Endothelial cell of umbilical vein (primary cell): ENCODE measurements around the gene TECPR2. TPM values are rescaled to one million over a fixed set of nuclear protein-coding genes. Genes with fewer than 3 reads are reported as not detected.

Experiments
- BruUV-seq: library from RNA; stranded (reverse); fragments of 400-500 nt; replicated peaks from 2 replicates; lab custom pipeline; 2021; lab: Mats Ljungman, UMichigan
- CTCF ChIA-PET: fragments of 300-600, 350-600 bp; sonication (Branson Sonifier 250); formaldehyde crosslinking; loops from one replicate; lab custom pipeline; 2021; ENCODE audit warnings: antibody characterized with exemption, inconsistent platforms; lab: Charles Lee
- POLR2A ChIA-PET: fragments of 300-600, 350-600 bp; sonication (Branson Sonifier 250); formaldehyde crosslinking; loops from one replicate; lab custom pipeline; 2021; ENCODE audit warnings: antibody characterized with exemption, inconsistent platforms; lab: Charles Lee
- DNase-seq: peaks from one replicate; pipeline ENCODE4 v3.0.0-alpha.2; 2011; ENCODE audit warnings: low read depth, low spot score
- FAIRE-seq: peaks from 2 replicates; lab custom pipeline; 2011; peaks lifted over from hg19 to GRCh38; lab: Jason Lieb, UNC
- H2AFZ ChIP-seq: 2 replicates; pipeline ENCODE4 v1.6.0; 2012; ENCODE audit warnings: low read depth, low read length, control low read depth, inconsistent platforms
- H3K27ac ChIP-seq: 2 replicates; pipeline ENCODE4 v1.5.1; 2011; ENCODE audit warnings: low read depth, mild to moderate bottlenecking, control low read depth, low read length, moderate library complexity; ENCODE audit not compliant: insufficient read depth
- H3K27me3 ChIP-seq, 2 experiments: 2 replicates each; pipeline versions ENCODE4 v1.6.0 to v1.6.1; 2011; ENCODE audit warnings: low read length in 2 of 2, mixed read lengths in 1 of 2; ENCODE audit not compliant: control insufficient read depth in 2 of 2, insufficient read depth in 2 of 2
- H3K36me3 ChIP-seq, 2 experiments: 2 replicates in 1 of 2; 3 replicates in 1 of 2; pipeline ENCODE4 v1.5.1; 2011; ENCODE audit warnings: low read length in 2 of 2, mild to moderate bottlenecking in 1 of 2, moderate library complexity in 1 of 2; ENCODE audit not compliant: control insufficient read depth in 2 of 2, insufficient read depth in 2 of 2; ENCODE audit errors: extremely low read depth in 1 of 2
- H3K4me1 ChIP-seq: 3 replicates; pipeline ENCODE4 v1.5.1; 2011; ENCODE audit warnings: mild to moderate bottlenecking, low read length; ENCODE audit not compliant: control insufficient read depth, insufficient read depth; ENCODE audit errors: extremely low read depth
- H3K4me2 ChIP-seq: 2 replicates; pipeline ENCODE4 v1.6.1; 2011; ENCODE audit warnings: low read length, control low read depth, mixed read lengths; ENCODE audit not compliant: insufficient read depth
- H3K4me3 ChIP-seq, 3 experiments: fragments of 200-600 bp in 1 of 3; sonication (generic), shearing (Covaris generic) in 1 of 3; replicated peaks in 1 of 3; 2 replicates each; pipeline ENCODE4 v1.5.1; 2011 to 2016; ENCODE audit warnings: control low read depth in 3 of 3, low read length in 3 of 3, mild to moderate bottlenecking in 2 of 3, inconsistent platforms in 1 of 3, low read depth in 1 of 3, moderate library complexity in 1 of 3; ENCODE audit not compliant: insufficient read depth in 1 of 3
- H3K79me2 ChIP-seq: 2 replicates; pipeline ENCODE4 v1.6.0; 2012; ENCODE audit warnings: low read length, inconsistent platforms; ENCODE audit not compliant: control insufficient read depth, insufficient read depth
- H3K9ac ChIP-seq: replicated peaks from 2 replicates; pipeline ENCODE3; 2011; ENCODE audit warnings: low read length, control low read depth; ENCODE audit not compliant: insufficient read depth; ENCODE audit errors: extremely low read depth
- H3K9me1 ChIP-seq: replicated peaks from 3 replicates; pipeline ENCODE4 v1.6.0; 2011; ENCODE audit warnings: mild to moderate bottlenecking, low read length; ENCODE audit not compliant: control insufficient read depth, insufficient read depth; ENCODE audit errors: extremely low read depth
- H3K9me3 ChIP-seq: replicated peaks from 2 replicates; pipeline ENCODE4 v1.5.1; 2012; ENCODE audit warnings: low read length, inconsistent platforms; ENCODE audit not compliant: control insufficient read depth, insufficient read depth
- H4K20me1 ChIP-seq: replicated peaks from 2 replicates; pipeline ENCODE3; 2011; ENCODE audit warnings: mild to moderate bottlenecking, low read length; ENCODE audit not compliant: control insufficient read depth, insufficient read depth; ENCODE audit errors: extremely low read depth
- CTCF ChIP-seq, 2 donors: IDR thresholded peaks; 1 replicate in 1 of 2; 2 replicates in 1 of 2; pipeline ENCODE4 v1.5.1; 2011; ENCODE audit warnings: low read length in 2 of 2, mild to moderate bottlenecking in 2 of 2, moderate library complexity in 2 of 2, control low read depth in 1 of 2, inconsistent platforms in 1 of 2, low read depth in 1 of 2; ENCODE audit not compliant: insufficient read depth in 1 of 2; ENCODE audit errors: extremely low read depth in 1 of 2
- EZH2 ChIP-seq: IDR thresholded peaks from 2 replicates; pipeline ENCODE4 v1.6.1; 2012; ENCODE audit warnings: borderline replicate concordance, low read depth, mild to moderate bottlenecking, moderate library complexity, low read length, inconsistent platforms; ENCODE audit not compliant: severe bottlenecking
- FOS ChIP-seq: IDR thresholded peaks from 2 replicates; pipeline ENCODE4 v1.6.1; 2011; ENCODE audit warnings: mild to moderate bottlenecking, low read length, moderate library complexity, borderline replicate concordance; ENCODE audit not compliant: insufficient read depth
- GATA2 ChIP-seq: IDR thresholded peaks from 2 replicates; pipeline ENCODE4 v1.7.0; 2011; ENCODE audit warnings: low read depth, mild to moderate bottlenecking, moderate library complexity, mixed read lengths, low read length; ENCODE audit not compliant: insufficient read length, insufficient read depth
- JUN ChIP-seq: IDR thresholded peaks from 2 replicates; pipeline ENCODE4 v1.6.1; 2011; ENCODE audit warnings: borderline replicate concordance, low read depth; ENCODE audit not compliant: insufficient read length, insufficient read depth
- MAX ChIP-seq: IDR thresholded peaks from 2 replicates; pipeline ENCODE4 v1.6.1; 2011; ENCODE audit not compliant: insufficient read depth, insufficient read length
- MYC ChIP-seq: IDR thresholded peaks from one replicate; pipeline ENCODE4 v1.6.1; 2011; ENCODE audit warnings: mild to moderate bottlenecking, low read depth, low read length
- POLR2A ChIP-seq: IDR thresholded peaks from 2 replicates; pipeline ENCODE4 v1.6.1; 2012; ENCODE audit warnings: low read depth, mild to moderate bottlenecking, control low read depth, low read length
- POLR2AphosphoS5 ChIP-seq: IDR thresholded peaks from 2 replicates; pipeline ENCODE4 v1.6.1; 2012; ENCODE audit warnings: low read depth, mild to moderate bottlenecking, control low read depth, low read length, moderate library complexity; ENCODE audit not compliant: insufficient read depth
- dilution Hi-C: fragments of 300-500 bp; cut with MboI; formaldehyde crosslinking; loops from one replicate; pipeline ENCODE4 v1.15.0; 2019; ENCODE audit warnings: low sequenced_read_pairs; ENCODE audit not compliant: extremely low pct_ligation_motif_present
- intact Hi-C: fragments of 100-400 bp; cut with micrococcal nuclease; formaldehyde crosslinking; loops from one replicate; pipeline ENCODE4 v1.10.0; 2022
- polyA plus RNA-seq, 4 experiments: library from polyadenylated mRNA; depleted of rRNA in 3 of 4; stranded (reverse) in 3 of 4; unstranded in 1 of 4; fragments of >200 nt; gene quantifications; 2 replicates each; pipeline versions ENCODE4 v1.2.1 to v1.2.3, GENCODE V29; 2011 to 2012; ENCODE audit warnings: missing spikeins in 1 of 4
- total RNA-seq: library from RNA; stranded (reverse); gene quantifications from 2 replicates; pipeline ENCODE4 v1.2.3, GENCODE V29; 2021

TECPR2 gene
- total and polyA plus RNA-seq, 2 donors (not counting 3 experiments of a cell fraction or from before 2014, with no cell fraction given) = 8.9 to 21.5 TPM

GRCh38 chr14:102493585-102493984, 130.8 kb downstream of the TECPR2 start:
- Histone ChIP-seq H3K27ac (no peak overlapping the region), H3K27me3 (no peaks in the 10 kb centered on the region), H3K79me2 (no peaks in the 10 kb centered on the region), H3K9ac (no peak overlapping the region), H3K4me1 (no peaks in the 10 kb centered on the region), H3K9me1 (no peaks in the 10 kb centered on the region), H3K36me3 (peaks cover 0 to 11% of the 10 kb centered on the region in 2 experiments), H3K4me3 (no peak overlapping the region), H3K9me3 (no peaks in the 10 kb centered on the region), H2AFZ (no peak overlapping the region), H4K20me1 (no peaks in the 10 kb centered on the region), H3K4me2 (no peak overlapping the region)
- no peak for FAIRE-seq
- CTCF ChIA-PET = interaction anchor here (1.0 to 1.5 kb wide), 3 partner anchors 8 to 49 kb away, joined by 3 to 5 read pairs (median 3); no protein-coding TSS in a partner anchor
- POLR2A ChIA-PET = no interaction called here
- DNase-seq = no peak
- intact Hi-C loops (no loop called here), dilution Hi-C loops (no loop called here)
- BruUV-seq = no TSS peak
- no peak for TF ChIP-seq POLR2AphosphoS5
- TF ChIP-seq GATA2 = no peak
- TF ChIP-seq FOS = no peak
- TF ChIP-seq POLR2A = no peak
- TF ChIP-seq MYC = no peak
- TF ChIP-seq EZH2 = no peak
- TF ChIP-seq CTCF (IDR thresholded peaks at IDR 0.05; ENCODE audit: extremely low read depth in 1 of 2, insufficient read depth in 1 of 2, low read depth in 1 of 2, low read length in 2 of 2) = no peak
- TF ChIP-seq JUN = no peak
- TF ChIP-seq MAX = no peak
